Left hindlimb (tissue), 1 donor: ENCODE data around the gene CYSLTR2.

Experiments used
- DNase-seq: peaks from one replicate; pipeline ENCODE4 v3.0.0-alpha.2; 2018

Gene CYSLTR2, protein sequence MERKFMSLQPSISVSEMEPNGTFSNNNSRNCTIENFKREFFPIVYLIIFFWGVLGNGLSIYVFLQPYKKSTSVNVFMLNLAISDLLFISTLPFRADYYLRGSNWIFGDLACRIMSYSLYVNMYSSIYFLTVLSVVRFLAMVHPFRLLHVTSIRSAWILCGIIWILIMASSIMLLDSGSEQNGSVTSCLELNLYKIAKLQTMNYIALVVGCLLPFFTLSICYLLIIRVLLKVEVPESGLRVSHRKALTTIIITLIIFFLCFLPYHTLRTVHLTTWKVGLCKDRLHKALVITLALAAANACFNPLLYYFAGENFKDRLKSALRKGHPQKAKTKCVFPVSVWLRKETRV

GRCh38 chr13:48653472-48653939 is at the start of gene CYSLTR2:
Gene CYSLTR2 (plus strand): TSS chr13:48653929. CDS start chr13:48706818, 52,889 bp downstream.
- no peak for DNase-seq

DNA sequence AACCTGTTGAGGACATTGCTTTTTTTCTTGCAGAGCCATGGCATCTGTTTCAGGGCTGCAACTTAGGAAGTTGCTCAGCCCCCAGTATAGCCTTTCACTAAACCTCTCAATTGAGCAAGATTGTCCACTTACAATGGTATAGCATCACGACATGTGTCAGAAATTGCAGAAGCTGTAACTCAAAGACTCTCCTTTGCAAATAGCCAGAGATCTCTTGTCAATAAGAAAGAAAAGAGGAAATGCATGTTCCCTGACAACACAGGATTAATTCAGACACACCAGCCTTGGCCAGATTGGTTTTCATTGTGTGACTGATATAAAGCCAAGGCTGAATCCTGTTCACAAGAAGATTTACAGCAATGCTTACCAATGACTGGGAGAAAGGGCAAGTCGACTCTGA is 38.7 kb upstream of the CYSLTR2 start:
- DNase-seq, result no peak

GRCh38 chr13:48618937-48619336 is 34.8 kb upstream of the CYSLTR2 start:
- DNase-seq, result no peak

GRCh38 chr13:48621056-48621455 is 32.7 kb upstream of the CYSLTR2 start:
- DNase-seq, result no peak

- no peak for DNase-seq
Measured at GRCh38 chr13:48624016-48624415, 29.7 kb upstream of the CYSLTR2 start.

- no peak for DNase-seq
Measured at GRCh38 chr13:48624858-48625257, 28.9 kb upstream of the CYSLTR2 start.

GRCh38 chr13:48625413-48626076 is 28.2 kb upstream of the CYSLTR2 start:
- no peak for DNase-seq

DNA sequence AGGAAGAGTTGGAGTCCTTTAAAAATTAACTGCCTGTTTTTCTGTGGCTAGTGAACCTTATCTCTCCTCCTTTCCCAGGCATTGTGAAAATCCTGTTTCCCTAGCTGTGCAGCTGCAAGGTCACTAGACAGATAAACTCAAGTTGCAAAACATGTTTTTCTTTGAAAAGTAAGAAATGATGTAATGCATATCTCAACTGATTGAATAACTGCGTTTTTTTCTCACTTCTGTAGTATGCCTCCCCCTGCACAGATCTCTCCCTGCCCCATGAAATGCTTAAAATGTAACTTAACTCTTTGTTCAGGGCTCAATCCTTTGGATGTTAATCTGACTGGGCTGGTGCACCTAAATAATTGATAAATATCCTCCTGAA is 27.7 kb upstream of the CYSLTR2 start:
- DNase-seq, result no peak

GRCh38 chr13:48626726-48627451 is 26.8 kb upstream of the CYSLTR2 start:
- no peak for DNase-seq

GRCh38 chr13:48629277-48629676 is 24.5 kb upstream of the CYSLTR2 start:
- no peak for DNase-seq

DNA sequence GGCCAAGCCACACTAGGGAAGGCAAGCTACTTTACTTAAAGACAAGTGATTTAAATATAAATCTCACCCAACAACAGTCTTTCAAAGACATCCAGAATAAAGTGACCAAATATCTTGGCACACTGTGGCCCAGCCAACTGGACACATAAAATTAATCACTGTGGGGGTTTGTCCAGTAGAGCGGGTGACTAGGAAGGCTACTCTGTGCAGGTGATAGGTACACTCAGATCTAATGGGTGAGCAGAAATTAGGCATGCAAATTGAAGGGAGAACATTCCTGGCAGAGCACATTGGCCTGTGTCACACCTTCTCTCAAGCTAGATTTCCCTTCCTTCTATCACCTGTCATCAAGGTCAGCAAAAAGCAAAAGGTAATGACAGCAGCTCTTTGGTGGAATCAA is 23.4 kb upstream of the CYSLTR2 start:
- no peak for DNase-seq

- DNase-seq, result no peak
Measured at GRCh38 chr13:48630773-48631172, 23.0 kb upstream of the CYSLTR2 start.

DNA sequence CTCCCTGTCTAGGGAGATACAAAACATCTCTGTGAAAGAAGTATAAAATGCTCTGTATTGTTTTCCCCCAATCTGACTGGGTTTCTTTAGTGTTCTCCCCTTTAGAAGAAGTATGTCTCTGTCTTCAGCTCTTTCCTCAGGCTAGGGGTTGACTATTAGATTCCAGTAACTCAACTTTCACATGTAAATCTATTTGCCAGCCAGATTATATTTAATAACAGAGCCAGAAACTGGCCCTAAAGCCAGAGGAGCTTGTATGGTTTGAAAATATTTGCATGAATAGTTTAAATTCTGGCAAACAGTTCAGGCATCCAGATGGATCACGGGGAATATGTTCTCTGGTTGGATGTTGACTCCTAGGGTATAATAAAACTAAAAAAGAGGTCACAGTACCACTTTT is 22.3 kb upstream of the CYSLTR2 start:
- no peak for DNase-seq

DNA sequence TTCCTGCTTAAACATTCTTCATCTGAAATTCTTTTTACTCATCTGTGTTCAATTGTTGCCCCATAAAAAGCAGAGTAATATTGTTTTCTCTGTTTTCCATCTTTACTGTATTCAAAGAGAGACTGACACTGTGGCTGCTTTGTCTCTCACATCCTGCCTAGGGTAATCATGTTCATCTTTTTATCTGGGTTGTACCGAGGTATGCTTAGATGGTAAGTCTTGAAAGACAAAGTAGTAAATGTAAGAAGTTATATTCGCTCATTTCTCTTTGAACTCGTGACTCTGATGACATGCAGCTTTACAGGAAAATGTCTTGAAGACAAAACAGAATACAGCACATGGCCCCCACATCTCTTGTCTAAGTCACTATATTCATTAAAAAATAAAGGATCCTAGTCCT is 20.0 kb upstream of the CYSLTR2 start:
- no peak for DNase-seq

GRCh38 chr13:48634636-48635035 is 19.1 kb upstream of the CYSLTR2 start:
- no peak for DNase-seq

- DNase-seq, result no peak
Measured at GRCh38 chr13:48635478-48635877, 18.3 kb upstream of the CYSLTR2 start.

GRCh38 chr13:48636550-48636949 is 17.2 kb upstream of the CYSLTR2 start:
- no peak for DNase-seq

- DNase-seq, result no peak
Measured at GRCh38 chr13:48637601-48638000, 16.1 kb upstream of the CYSLTR2 start.

DNA sequence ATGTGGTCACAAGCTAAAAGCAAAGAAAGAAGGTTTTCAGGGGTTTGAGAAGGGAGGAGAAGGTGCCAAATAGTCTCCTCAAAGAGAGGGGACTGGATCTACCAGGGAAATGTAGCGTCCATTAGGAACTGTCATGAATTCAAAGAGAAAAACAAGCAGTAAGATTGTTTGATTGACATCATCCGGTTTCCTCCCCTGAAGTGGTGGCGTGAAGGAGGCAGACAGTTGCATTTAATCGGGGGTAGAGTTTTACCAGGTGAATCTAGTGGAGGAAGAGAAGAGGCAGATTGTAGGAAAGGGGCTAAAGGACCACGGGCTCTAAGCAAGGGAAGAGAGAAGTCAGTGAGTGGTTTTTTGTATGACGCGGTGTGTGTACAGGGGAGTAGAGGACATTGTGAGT is 13.0 kb upstream of the CYSLTR2 start:
- DNase-seq, result no peak

GRCh38 chr13:48641404-48641803 is 12.3 kb upstream of the CYSLTR2 start:
- no peak for DNase-seq

GRCh38 chr13:48642061-48642460 is 11.7 kb upstream of the CYSLTR2 start:
- no peak for DNase-seq

DNA sequence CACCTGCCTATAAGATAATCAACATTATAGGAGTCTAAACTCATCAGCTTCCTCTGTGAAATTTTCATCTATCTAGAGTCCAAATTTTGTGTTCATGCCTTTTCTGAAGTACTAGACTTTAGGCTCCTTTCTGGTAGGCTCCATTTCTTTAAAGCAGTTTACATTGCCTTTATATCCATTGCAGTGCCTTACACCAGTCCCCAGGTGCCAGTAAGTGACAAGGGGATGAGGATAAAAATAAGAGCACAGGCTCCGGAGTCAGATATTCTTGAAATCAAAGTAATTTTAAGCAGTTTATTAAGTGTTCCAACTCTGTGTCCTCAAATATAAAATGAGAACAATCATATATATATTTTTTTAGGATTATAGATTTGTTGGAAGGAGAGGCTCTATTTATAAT is 10.6 kb upstream of the CYSLTR2 start:
- no peak for DNase-seq

GRCh38 chr13:48644141-48644540 is 9.6 kb upstream of the CYSLTR2 start:
- DNase-seq, result no peak

- no peak for DNase-seq
Measured at GRCh38 chr13:48644951-48645350, 8.8 kb upstream of the CYSLTR2 start.
